Activated naive CD8-positive, alpha-beta T cell (primary cell): ENCODE measurements around the gene ANKRD63.

Experiments
- H3K27ac Mint-ChIP-seq: one replicate; pipeline ENCODE4 v1.8.0; 2021; ENCODE audit warnings: mixed read lengths
- H3K27me3 Mint-ChIP-seq: one replicate; pipeline ENCODE4 v1.8.0; 2021; ENCODE audit warnings: mixed read lengths
- H3K36me3 Mint-ChIP-seq: one replicate; pipeline ENCODE4 v1.8.0; 2021; ENCODE audit warnings: mixed read lengths
- H3K4me1 Mint-ChIP-seq: one replicate; pipeline ENCODE4 v1.8.0; 2021; ENCODE audit warnings: low read depth, mixed read lengths
- H3K4me3 Mint-ChIP-seq: one replicate; pipeline ENCODE4 v1.8.0; 2021; ENCODE audit warnings: mild to moderate bottlenecking, mixed read lengths
- H3K9me3 Mint-ChIP-seq: one replicate; pipeline ENCODE4 v1.8.0; 2021; ENCODE audit warnings: low read depth, mixed read lengths

The ANKRD63 gene

GRCh38 chr15:40293905-40294895 is 11.3 kb upstream of the ANKRD63 start:
- Mint-ChIP-seq H3K9me3 (no peaks in the 10 kb centered on the region), H3K27me3 (no peaks in the 10 kb centered on the region), H3K36me3 (peaks cover 2% of the 10 kb centered on the region), H3K4me3 (no peak overlapping the region), H3K27ac (no peak overlapping the region), H3K4me1 (no peaks in the 10 kb centered on the region)

- H3K36me3 Mint-ChIP-seq = peaks cover 2% of the 10 kb centered on the region
- no peaks in the 10 kb centered on the region for H3K9me3 Mint-ChIP-seq
- no peaks in the 10 kb centered on the region for H3K4me1 Mint-ChIP-seq
- H3K27me3 Mint-ChIP-seq = no peaks in the 10 kb centered on the region
- no peak overlapping the region for H3K27ac Mint-ChIP-seq
- H3K4me3 Mint-ChIP-seq = no peak overlapping the region
Measured at GRCh38 chr15:40293006-40293405, 10.1 kb upstream of the ANKRD63 start.

GRCh38 chr15:40292246-40292645 is 9.4 kb upstream of the ANKRD63 start:
- peaks cover 2% of the 10 kb centered on the region for H3K36me3 Mint-ChIP-seq

GRCh38 chr15:40290918-40291574 is 8.2 kb upstream of the ANKRD63 start:
- H3K27me3 Mint-ChIP-seq = no peaks in the 10 kb centered on the region
- no peaks in the 10 kb centered on the region for H3K4me1 Mint-ChIP-seq
- H3K4me3 Mint-ChIP-seq = no peak overlapping the region
- H3K27ac Mint-ChIP-seq = no peak overlapping the region
- peaks cover 2% of the 10 kb centered on the region for H3K36me3 Mint-ChIP-seq
- H3K9me3 Mint-ChIP-seq = no peaks in the 10 kb centered on the region

More at GRCh38 chr15:40292246-40292645, 9.4 kb upstream of the ANKRD63 start:
- no peak overlapping the region for H3K27ac Mint-ChIP-seq
- H3K9me3 Mint-ChIP-seq = no peaks in the 10 kb centered on the region
- H3K27me3 Mint-ChIP-seq = no peaks in the 10 kb centered on the region
- H3K4me1 Mint-ChIP-seq = no peaks in the 10 kb centered on the region
- no peak overlapping the region for H3K4me3 Mint-ChIP-seq

GRCh38 chr15:40290545-40290917 is 7.7 kb upstream of the ANKRD63 start:
- no peak overlapping the region for H3K4me3 Mint-ChIP-seq
- no peaks in the 10 kb centered on the region for H3K9me3 Mint-ChIP-seq
- H3K36me3 Mint-ChIP-seq = peaks cover 2% of the 10 kb centered on the region
- no peaks in the 10 kb centered on the region for H3K4me1 Mint-ChIP-seq
- no peaks in the 10 kb centered on the region for H3K27me3 Mint-ChIP-seq
- no peak overlapping the region for H3K27ac Mint-ChIP-seq

- Mint-ChIP-seq H3K4me3 (no peak overlapping the region), H3K27ac (no peak overlapping the region), H3K27me3 (no peaks in the 10 kb centered on the region), H3K36me3 (peaks cover 2% of the 10 kb centered on the region), H3K4me1 (no peaks in the 10 kb centered on the region), H3K9me3 (no peaks in the 10 kb centered on the region)
Measured at GRCh38 chr15:40289140-40289775, 6.4 kb upstream of the ANKRD63 start.

GRCh38 chr15:40287968-40288367 is 5.1 kb upstream of the ANKRD63 start:
- Mint-ChIP-seq H3K4me3 (no peak overlapping the region), H3K4me1 (no peaks in the 10 kb centered on the region), H3K27ac (no peak overlapping the region), H3K9me3 (no peaks in the 10 kb centered on the region), H3K27me3 (no peaks in the 10 kb centered on the region), H3K36me3 (peaks cover 2% of the 10 kb centered on the region)

GRCh38 chr15:40287505-40287904 is 4.6 kb upstream of the ANKRD63 start:
- H3K36me3 Mint-ChIP-seq = peaks cover 2% of the 10 kb centered on the region
- no peaks in the 10 kb centered on the region for H3K4me1 Mint-ChIP-seq
- no peaks in the 10 kb centered on the region for H3K9me3 Mint-ChIP-seq
- H3K27ac Mint-ChIP-seq = no peak overlapping the region
- H3K4me3 Mint-ChIP-seq = no peak overlapping the region
- H3K27me3 Mint-ChIP-seq = no peaks in the 10 kb centered on the region

GRCh38 chr15:40286794-40287193 is 3.9 kb upstream of the ANKRD63 start:
- Mint-ChIP-seq H3K27ac (no peak overlapping the region), H3K4me1 (no peaks in the 10 kb centered on the region), H3K9me3 (no peaks in the 10 kb centered on the region), H3K4me3 (no peak overlapping the region), H3K36me3 (peaks cover 2% of the 10 kb centered on the region), H3K27me3 (no peaks in the 10 kb centered on the region)

- Mint-ChIP-seq H3K27me3 (no peaks in the 10 kb centered on the region), H3K4me1 (no peaks in the 10 kb centered on the region), H3K27ac (no peak overlapping the region), H3K4me3 (no peak overlapping the region), H3K9me3 (no peaks in the 10 kb centered on the region), H3K36me3 (peaks cover 2% of the 10 kb centered on the region)
Measured at GRCh38 chr15:40286061-40286532, 3.2 kb upstream of the ANKRD63 start.

- no peaks in the 10 kb centered on the region for H3K9me3 Mint-ChIP-seq
- H3K36me3 Mint-ChIP-seq = peaks cover 2% of the 10 kb centered on the region
- no peak overlapping the region for H3K27ac Mint-ChIP-seq
- H3K4me1 Mint-ChIP-seq = no peaks in the 10 kb centered on the region
- no peaks in the 10 kb centered on the region for H3K27me3 Mint-ChIP-seq
- no peak overlapping the region for H3K4me3 Mint-ChIP-seq
Measured at GRCh38 chr15:40285554-40286011, 2.7 kb upstream of the ANKRD63 start.

GRCh38 chr15:40285151-40285550 is 2.3 kb upstream of the ANKRD63 start:
- Mint-ChIP-seq H3K27me3 (no peaks in the 10 kb centered on the region), H3K36me3 (peaks cover 2% of the 10 kb centered on the region), H3K4me1 (no peaks in the 10 kb centered on the region), H3K9me3 (no peaks in the 10 kb centered on the region), H3K4me3 (no peak overlapping the region), H3K27ac (no peak overlapping the region)

GRCh38 chr15:40283615-40284300 is 894 bp upstream of the ANKRD63 start:
- H3K36me3 Mint-ChIP-seq = no peaks in the 10 kb centered on the region
- no peaks in the 10 kb centered on the region for H3K9me3 Mint-ChIP-seq
- H3K4me1 Mint-ChIP-seq = peaks cover 4% of the 10 kb centered on the region
- H3K4me3 Mint-ChIP-seq = peak overlapping the region; percentile 35
- no peak overlapping the region for H3K27ac Mint-ChIP-seq
- H3K27me3 Mint-ChIP-seq = peaks cover 4% of the 10 kb centered on the region

GRCh38 chr15:40282147-40282868 is 556 bp downstream of the ANKRD63 start:
- H3K27ac Mint-ChIP-seq = no peak overlapping the region
- no peaks in the 10 kb centered on the region for H3K9me3 Mint-ChIP-seq
- H3K27me3 Mint-ChIP-seq = peaks cover 7% of the 10 kb centered on the region
- no peaks in the 10 kb centered on the region for H3K36me3 Mint-ChIP-seq
- H3K4me3 Mint-ChIP-seq = peak overlapping the region; percentile 63
- H3K4me1 Mint-ChIP-seq = peaks cover 6% of the 10 kb centered on the region
